H9 (cell line): Measurements from ENCODE around the gene CYB5B. TPM values are rescaled to one million over a fixed set of nuclear protein-coding genes. Genes with fewer than 3 reads are reported as not detected.
"Not testable (repeated sequence)": the region's sequence is repeated elsewhere in the genome, so short reads cannot be mapped to it uniquely, and the experiment has no call there.

ENCODE experiments used
- DNase-seq: peaks from one replicate; pipeline ENCODE4 v3.0.0-alpha.2; 2017
- H2AFZ ChIP-seq: one replicate; pipeline ENCODE4 v1.6.1; 2013; ENCODE audit warnings: mild to moderate bottlenecking, low read length, control low read depth, moderate library complexity
- H2AK5ac ChIP-seq: 2 replicates; pipeline ENCODE4 v1.6.1; 2013; ENCODE audit warnings: low read length, control low read depth, mixed read lengths; ENCODE audit not compliant: insufficient read length
- H2BK120ac ChIP-seq: one replicate; pipeline ENCODE4 v1.6.1; 2013; ENCODE audit warnings: low read depth, mild to moderate bottlenecking, low read length, control low read depth, inconsistent platforms; ENCODE audit not compliant: poor library complexity, severe bottlenecking
- H2BK12ac ChIP-seq: 2 replicates; pipeline ENCODE4 v1.6.1; 2013; ENCODE audit warnings: low read length, control low read depth, mixed read lengths, low read depth; ENCODE audit not compliant: insufficient read length
- H2BK15ac ChIP-seq: 2 replicates; pipeline ENCODE4 v1.6.1; 2013; ENCODE audit warnings: low read depth, low read length, control low read depth
- H2BK20ac ChIP-seq: one replicate; pipeline ENCODE4 v1.6.1; 2013; ENCODE audit warnings: low read depth, mild to moderate bottlenecking, low read length, control low read depth, inconsistent platforms; ENCODE audit not compliant: poor library complexity, severe bottlenecking
- H2BK5ac ChIP-seq: 2 replicates; pipeline ENCODE4 v1.6.1; 2013; ENCODE audit warnings: low read length, control low read depth, mixed read lengths; ENCODE audit not compliant: insufficient read length
- H3K14ac ChIP-seq: 2 replicates; pipeline ENCODE4 v1.6.1; 2013; ENCODE audit warnings: low read length, control low read depth; ENCODE audit not compliant: insufficient read depth
- H3K18ac ChIP-seq: 2 replicates; pipeline ENCODE4 v1.6.1; 2013; ENCODE audit warnings: low read depth, mild to moderate bottlenecking, mixed read lengths, low read length, control low read depth; ENCODE audit not compliant: insufficient read length
- H3K23ac ChIP-seq: 2 replicates; pipeline ENCODE4 v1.6.1; 2013; ENCODE audit warnings: low read length, control low read depth, mixed read lengths, low read depth; ENCODE audit not compliant: insufficient read length
- H3K23me2 ChIP-seq: 2 replicates; pipeline ENCODE4 v1.6.1; 2013; ENCODE audit warnings: low read depth, mild to moderate bottlenecking, mixed read lengths, low read length, control low read depth; ENCODE audit not compliant: insufficient read length, poor library complexity, severe bottlenecking
- H3K27ac ChIP-seq: 2 replicates; pipeline ENCODE4 v1.5.1; 2013; ENCODE audit warnings: low read length, control low read depth, mixed read lengths, low read depth; ENCODE audit not compliant: insufficient read length
- H3K27me3 ChIP-seq: 2 replicates; pipeline ENCODE4 v1.6.1; 2013; ENCODE audit warnings: low read length, control low read depth, inconsistent platforms; ENCODE audit not compliant: insufficient read depth
- H3K4ac ChIP-seq: 2 replicates; pipeline ENCODE4 v1.6.1; 2013; ENCODE audit warnings: low read depth, mild to moderate bottlenecking, control low read depth, inconsistent platforms, low read length, moderate library complexity
- H3K4me1 ChIP-seq: 2 replicates; pipeline ENCODE4 v1.6.1; 2013; ENCODE audit warnings: low read length, control low read depth, inconsistent platforms; ENCODE audit not compliant: insufficient read depth
- H3K4me2 ChIP-seq: 2 replicates; pipeline ENCODE4 v1.6.1; 2013; ENCODE audit warnings: low read length, control low read depth, mixed read lengths; ENCODE audit not compliant: insufficient read length, insufficient read depth
- H3K56ac ChIP-seq: 2 replicates; pipeline ENCODE4 v1.6.1; 2013; ENCODE audit warnings: low read depth, mild to moderate bottlenecking, mixed read lengths, low read length, control low read depth; ENCODE audit not compliant: insufficient read length
- H3K79me1 ChIP-seq: 2 replicates; pipeline ENCODE4 v1.6.1; 2013; ENCODE audit warnings: low read depth, mild to moderate bottlenecking, moderate library complexity, low read length, control low read depth, inconsistent platforms; ENCODE audit not compliant: insufficient read depth, poor library complexity, severe bottlenecking
- H3K79me2 ChIP-seq: 2 replicates; pipeline ENCODE4 v1.6.1; 2013; ENCODE audit warnings: low read length, control low read depth, inconsistent platforms; ENCODE audit not compliant: insufficient read depth
- H3K9ac ChIP-seq: 2 replicates; pipeline ENCODE4 v1.6.1; 2013; ENCODE audit warnings: low read length, control low read depth, mixed read lengths; ENCODE audit not compliant: insufficient read length; ENCODE audit errors: extremely low read depth
- H3K9me3 ChIP-seq: one replicate; pipeline ENCODE4 v1.6.1; 2013; ENCODE audit warnings: low read depth, low read length, inconsistent platforms; ENCODE audit not compliant: control insufficient read depth
- H3T11ph ChIP-seq: one replicate; pipeline ENCODE4 v1.6.1; 2013; ENCODE audit warnings: mild to moderate bottlenecking, low read length, control low read depth, inconsistent platforms
- H4K20me1 ChIP-seq: one replicate; pipeline ENCODE4 v1.6.1; 2013; ENCODE audit not compliant: control insufficient read depth, insufficient read length, insufficient read depth
- H4K5ac ChIP-seq: 2 replicates; pipeline ENCODE4 v1.6.1; 2013; ENCODE audit warnings: low read depth, mild to moderate bottlenecking, mixed read lengths, low read length, control low read depth; ENCODE audit not compliant: insufficient read length
- H4K8ac ChIP-seq: replicated peaks from 2 replicates; pipeline ENCODE4 v1.6.1; 2013; ENCODE audit warnings: low read length, control low read depth, mixed read lengths, low read depth; ENCODE audit not compliant: insufficient read length
- H4K91ac ChIP-seq: 2 replicates; pipeline ENCODE4 v1.6.1; 2013; ENCODE audit warnings: low read depth, mild to moderate bottlenecking, moderate library complexity, mixed read lengths, low read length, control low read depth; ENCODE audit not compliant: insufficient read length
- H3K27ac Mint-ChIP-seq, 3 experiments: 2 replicates in 2 of 3; 3 replicates in 1 of 3; pipeline ENCODE4 v1.8.0; 2020 to 2021; ENCODE audit warnings: mixed read lengths in 3 of 3, mild to moderate bottlenecking in 1 of 3, moderate library complexity in 1 of 3
- H3K27me3 Mint-ChIP-seq: 2 replicates; pipeline ENCODE4 v1.8.0; 2021; ENCODE audit warnings: low read depth, mild to moderate bottlenecking, moderate library complexity, mixed read lengths
- H3K36me3 Mint-ChIP-seq, 3 experiments: 2 replicates in 2 of 3; 3 replicates in 1 of 3; pipeline ENCODE4 v1.8.0; 2020 to 2021; ENCODE audit warnings: low read depth in 3 of 3, mixed read lengths in 3 of 3; ENCODE audit not compliant: insufficient read depth in 1 of 3
- H3K4me1 Mint-ChIP-seq, 2 experiments: 2 replicates each; pipeline ENCODE4 v1.8.0; 2020; ENCODE audit warnings: mixed read lengths in 2 of 2
- H3K4me3 Mint-ChIP-seq, 2 experiments: 2 replicates in 1 of 2; 3 replicates in 1 of 2; pipeline ENCODE4 v1.8.0; 2020 to 2021; ENCODE audit warnings: mild to moderate bottlenecking in 2 of 2, mixed read lengths in 2 of 2, moderate library complexity in 1 of 2
- H3K9me3 Mint-ChIP-seq, 2 experiments: 2 replicates in 1 of 2; 3 replicates in 1 of 2; pipeline ENCODE4 v1.8.0; 2020; ENCODE audit warnings: mild to moderate bottlenecking in 2 of 2, mixed read lengths in 2 of 2, moderate library complexity in 1 of 2
- CTCF ChIP-seq: fragments of 200-600 bp; sonication (generic); conservative IDR thresholded peaks from 3 replicates; pipeline ENCODE4 v1.8.0; 2021; ENCODE audit warnings: antibody characterized with exemption, mild to moderate bottlenecking
- WGBS: extraction: QIAGEN DNeasy Blood & Tissue Kit; methylation state at CpG from one replicate; pipeline ENCODE4 v1.1.7; 2013; ENCODE audit warnings: missing lambda C conversion rate, low lambda C conversion rate, mixed read lengths; ENCODE audit not compliant: insufficient read length; ENCODE audit errors: extremely low coverage; 5-methylcytosine and 5-hydroxymethylcytosine counted together
- total RNA-seq: library from RNA; stranded (reverse); gene quantifications from 2 replicates; pipeline ENCODE4 v1.2.1, GENCODE V29; 2021

The CYB5B gene
- total RNA-seq, 1 experiment from 2014 or later, result 126 TPM

- Histone ChIP-seq H3K18ac (no peak overlapping the region), H3K14ac (no peak overlapping the region), H3K4me2 (no peak overlapping the region), H3K9ac (no peak overlapping the region), H2AFZ (no peak overlapping the region), H2BK20ac (no peak overlapping the region), H2BK5ac (no peak overlapping the region), H2BK12ac (no peak overlapping the region), H2BK15ac (no peak overlapping the region), H3T11ph (no peak overlapping the region), H3K9me3 (peaks cover 4% of the 10 kb centered on the region), H3K56ac (no peak overlapping the region), H3K23ac (no peak overlapping the region), H4K20me1 (no peaks in the 10 kb centered on the region), H3K79me2 (peaks cover 24% of the 10 kb centered on the region), H3K27ac (no peak overlapping the region), H4K8ac (no peak overlapping the region), H3K4ac (no peak overlapping the region), H3K27me3 (no peaks in the 10 kb centered on the region), H4K5ac (no peak overlapping the region), H2BK120ac (no peak overlapping the region), H3K79me1 (peaks cover 3% of the 10 kb centered on the region), H2AK5ac (no peak overlapping the region), H3K23me2 (peaks cover 9% of the 10 kb centered on the region), H3K4me1 (no peaks in the 10 kb centered on the region), H4K91ac (no peak overlapping the region)
- Mint-ChIP-seq H3K36me3 (peaks cover 29 to 60% (median 47%) of the 10 kb centered on the region in 3 experiments), H3K4me3 (no peak overlapping the region), H3K27me3 (no peaks in the 10 kb centered on the region), H3K4me1 (peaks cover 7 to 9% of the 10 kb centered on the region in 2 experiments), H3K9me3 (peaks cover 2 to 6% of the 10 kb centered on the region in 2 experiments; a peak in 2 of 5 replicates), H3K27ac (no peak overlapping the region)
- WGBS, result 100% methylated on average over 2 of the region's 2 CpGs
- no peak for TF ChIP-seq CTCF
- DNase-seq, result no peak
Observed at GRCh38 chr16:69428652-69429051, 4.2 kb downstream of the CYB5B start.

- WGBS, result no CpG with 5 or more reads among the region's 7 CpGs
- not testable (repeated sequence) for H3K4me1 ChIP-seq, H3K27ac ChIP-seq, H3K9ac ChIP-seq, H3K9me3 ChIP-seq, H2AFZ ChIP-seq, H3K18ac ChIP-seq, H3K56ac ChIP-seq, H2AK5ac ChIP-seq, DNase-seq, H2BK5ac ChIP-seq, H3K9me3 Mint-ChIP-seq, H3K27me3 Mint-ChIP-seq, H4K8ac ChIP-seq, H2BK20ac ChIP-seq, H3K27me3 ChIP-seq, H3K4me1 Mint-ChIP-seq, H3K27ac Mint-ChIP-seq, H3K4ac ChIP-seq, H3K79me1 ChIP-seq, H3T11ph ChIP-seq, H3K4me2 ChIP-seq, H4K5ac ChIP-seq, H3K14ac ChIP-seq, H3K4me3 Mint-ChIP-seq, H4K91ac ChIP-seq, H2BK120ac ChIP-seq, H2BK15ac ChIP-seq, H2BK12ac ChIP-seq, H4K20me1 ChIP-seq, H3K23me2 ChIP-seq, H3K23ac ChIP-seq
- H3K79me2 ChIP-seq, result peaks cover 24% of the 10 kb centered on the region
- peaks cover 29 to 62% (median 47%) of the 10 kb centered on the region in 3 experiments for H3K36me3 Mint-ChIP-seq
Observed at GRCh38 chr16:69429058-69429640, 4.7 kb downstream of the CYB5B start.
